GM13976 (cell line): ENCODE results near the gene HSPA12B.
A peak's percentile ranks its signal among the peaks of the same experiment; 100 is the strongest.
"Not testable (repeated sequence)": the region's sequence is repeated elsewhere in the genome, so short reads cannot be mapped to it uniquely, and the experiment has no call there.

ENCODE experiments used
- DNase-seq: peaks from one replicate; pipeline ENCODE4 v3.0.0; 2012; ENCODE audit warnings: low spot score
- in situ Hi-C: fragments of 300-500 bp; cut with MboI; formaldehyde crosslinking; loops from one replicate; pipeline ENCODE4 v1.12.0; 2022; ENCODE audit warnings: low sequenced_read_pairs, mixed read lengths, inconsistent platforms; ENCODE audit not compliant: unreplicated experiment
- TF ChIP-seq, protein P1 (sequence below): IDR thresholded peaks from 2 replicates; pipeline ENCODE4 v1.5.1; 2012; ENCODE audit warnings: borderline replicate concordance, mild to moderate bottlenecking; ENCODE audit not compliant: insufficient read depth; ENCODE audit errors: extremely low read depth, missing control alignments, control extremely low read depth

HSPA12B gene

DNA sequence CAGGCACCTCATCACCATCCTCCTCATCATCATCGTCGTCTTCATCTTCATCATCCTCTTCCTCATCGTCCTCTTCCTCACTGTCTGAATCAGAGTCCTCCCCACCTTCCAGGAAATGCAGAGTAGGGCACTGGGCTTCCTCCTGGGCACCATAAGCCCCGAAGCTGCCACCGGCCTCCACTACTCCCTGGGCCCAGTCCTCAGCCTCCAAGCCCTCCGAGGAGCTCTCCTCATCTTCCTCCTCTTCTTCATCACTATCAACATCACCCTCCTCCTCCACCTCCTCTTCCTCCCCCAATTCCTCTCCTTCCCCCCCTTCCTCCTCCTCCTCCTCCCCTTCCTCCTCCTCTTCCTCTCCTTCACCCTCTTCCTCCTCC is 52.4 kb downstream of the HSPA12B start:
- DNase-seq, result no peak
- in situ Hi-C loops, result no loop called here
- TF ChIP-seq, protein P1, sequence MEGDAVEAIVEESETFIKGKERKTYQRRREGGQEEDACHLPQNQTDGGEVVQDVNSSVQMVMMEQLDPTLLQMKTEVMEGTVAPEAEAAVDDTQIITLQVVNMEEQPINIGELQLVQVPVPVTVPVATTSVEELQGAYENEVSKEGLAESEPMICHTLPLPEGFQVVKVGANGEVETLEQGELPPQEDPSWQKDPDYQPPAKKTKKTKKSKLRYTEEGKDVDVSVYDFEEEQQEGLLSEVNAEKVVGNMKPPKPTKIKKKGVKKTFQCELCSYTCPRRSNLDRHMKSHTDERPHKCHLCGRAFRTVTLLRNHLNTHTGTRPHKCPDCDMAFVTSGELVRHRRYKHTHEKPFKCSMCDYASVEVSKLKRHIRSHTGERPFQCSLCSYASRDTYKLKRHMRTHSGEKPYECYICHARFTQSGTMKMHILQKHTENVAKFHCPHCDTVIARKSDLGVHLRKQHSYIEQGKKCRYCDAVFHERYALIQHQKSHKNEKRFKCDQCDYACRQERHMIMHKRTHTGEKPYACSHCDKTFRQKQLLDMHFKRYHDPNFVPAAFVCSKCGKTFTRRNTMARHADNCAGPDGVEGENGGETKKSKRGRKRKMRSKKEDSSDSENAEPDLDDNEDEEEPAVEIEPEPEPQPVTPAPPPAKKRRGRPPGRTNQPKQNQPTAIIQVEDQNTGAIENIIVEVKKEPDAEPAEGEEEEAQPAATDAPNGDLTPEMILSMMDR, result no peak

DNA sequence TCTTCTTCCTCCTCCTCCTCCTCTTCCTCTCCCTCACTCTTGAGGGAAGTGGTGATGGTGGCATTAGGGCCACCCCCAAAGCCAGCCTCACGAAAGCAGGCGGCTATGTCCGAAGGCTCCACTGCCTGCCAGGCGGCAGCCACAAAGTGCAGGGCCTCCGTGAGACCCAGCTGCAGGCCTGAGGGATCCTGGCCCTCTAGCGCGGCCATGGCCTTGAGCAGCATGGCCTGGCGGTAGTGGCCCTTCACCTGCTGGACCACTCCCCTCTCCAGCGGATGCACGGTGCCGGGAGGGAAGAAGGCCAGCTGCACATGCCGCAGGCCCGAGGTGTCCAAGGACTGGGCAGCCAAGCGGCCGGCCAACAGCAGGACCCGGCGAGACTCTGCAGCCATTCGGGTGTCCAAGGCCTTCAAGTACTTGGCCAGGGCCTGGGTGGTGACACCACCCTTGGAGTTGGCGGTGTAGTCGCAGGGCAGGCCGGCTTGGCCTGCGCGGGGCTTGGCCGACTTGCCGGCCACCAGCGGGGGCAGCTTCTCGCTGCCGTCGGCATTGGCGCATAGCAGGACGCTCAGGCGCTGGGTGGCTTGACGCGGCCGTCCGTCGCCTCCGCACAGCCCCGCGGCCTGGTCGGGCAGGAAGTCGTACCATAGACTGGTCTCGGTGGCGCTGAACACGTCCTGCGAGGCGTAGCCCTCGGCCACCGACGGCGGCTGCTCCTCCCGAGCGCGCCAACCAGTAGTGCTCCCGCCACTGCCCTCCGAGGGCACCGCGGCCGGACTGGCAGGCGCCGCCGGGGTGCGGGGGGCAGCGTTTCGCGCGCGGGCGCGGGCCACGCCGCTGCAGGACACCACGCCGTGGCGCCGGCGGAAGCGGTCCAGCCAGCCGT is 53.0 kb downstream of the HSPA12B start:
- TF ChIP-seq, protein P1, result no peak
- no peak for DNase-seq
- in situ Hi-C loops, result no loop called here

DNA sequence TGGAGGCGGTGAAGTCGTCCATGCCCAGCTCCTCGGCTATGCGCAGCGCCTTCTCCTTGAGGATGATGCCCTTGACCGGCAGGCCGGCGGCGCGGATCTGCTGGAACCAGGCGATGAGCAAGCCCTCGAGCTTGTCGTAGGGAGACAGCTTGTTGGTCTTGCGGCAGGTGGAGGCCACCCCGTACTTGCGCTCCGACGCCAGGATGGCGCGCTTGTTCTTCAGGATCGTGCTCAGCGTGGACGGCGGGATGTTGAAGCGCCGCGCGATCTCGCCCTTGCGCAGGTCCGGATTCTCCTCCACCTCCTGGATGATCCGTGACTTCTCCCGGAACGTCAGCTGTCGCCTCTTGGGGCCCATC is 53.6 kb downstream of the HSPA12B start:
- DNase-seq, result peak; percentile 60
- in situ Hi-C loops, result no loop called here
- TF ChIP-seq, protein P1, result no peak

DNA sequence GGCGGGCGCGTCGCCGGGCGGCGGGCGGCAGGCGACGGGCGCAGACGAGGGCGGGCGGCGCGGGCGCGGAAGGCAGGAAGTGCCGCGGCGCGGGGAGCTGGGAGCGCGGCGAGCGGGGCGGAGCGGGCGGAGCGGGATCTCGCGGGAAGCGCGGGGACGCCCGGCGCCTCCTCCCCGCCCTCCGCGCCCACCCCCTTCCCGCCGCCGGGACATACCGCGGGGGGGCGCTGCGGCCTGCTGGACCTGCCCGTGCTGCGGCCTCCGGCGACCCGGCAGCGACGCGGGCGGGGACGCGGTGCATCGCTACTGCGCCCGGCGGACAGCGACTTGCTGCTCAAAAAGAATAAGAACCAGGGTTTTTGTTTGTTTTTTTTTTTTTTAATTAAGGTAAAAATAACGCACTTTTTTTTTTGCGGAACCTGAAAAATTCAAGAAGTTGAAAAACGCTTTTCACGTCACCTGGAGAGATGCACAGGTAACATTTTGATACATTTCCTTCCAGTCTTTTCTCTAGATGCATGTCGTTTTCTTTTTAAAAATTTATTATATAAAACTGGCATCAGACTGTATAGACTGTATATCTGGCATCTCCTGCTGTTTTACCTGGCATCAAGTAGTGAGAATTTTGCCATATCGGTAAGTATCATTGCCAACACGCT is 54.3 kb downstream of the HSPA12B start, which contains the start of gene CENPB:
TSS of gene CENPB (minus strand) at position 76 of the 659 bp plus-strand sequence. CDS start 257 bp downstream, outside the sequence.
- in situ Hi-C loops, result no loop called here
- TF ChIP-seq, protein P1, result peak; percentile 84
- DNase-seq, result peak; percentile 97

DNA sequence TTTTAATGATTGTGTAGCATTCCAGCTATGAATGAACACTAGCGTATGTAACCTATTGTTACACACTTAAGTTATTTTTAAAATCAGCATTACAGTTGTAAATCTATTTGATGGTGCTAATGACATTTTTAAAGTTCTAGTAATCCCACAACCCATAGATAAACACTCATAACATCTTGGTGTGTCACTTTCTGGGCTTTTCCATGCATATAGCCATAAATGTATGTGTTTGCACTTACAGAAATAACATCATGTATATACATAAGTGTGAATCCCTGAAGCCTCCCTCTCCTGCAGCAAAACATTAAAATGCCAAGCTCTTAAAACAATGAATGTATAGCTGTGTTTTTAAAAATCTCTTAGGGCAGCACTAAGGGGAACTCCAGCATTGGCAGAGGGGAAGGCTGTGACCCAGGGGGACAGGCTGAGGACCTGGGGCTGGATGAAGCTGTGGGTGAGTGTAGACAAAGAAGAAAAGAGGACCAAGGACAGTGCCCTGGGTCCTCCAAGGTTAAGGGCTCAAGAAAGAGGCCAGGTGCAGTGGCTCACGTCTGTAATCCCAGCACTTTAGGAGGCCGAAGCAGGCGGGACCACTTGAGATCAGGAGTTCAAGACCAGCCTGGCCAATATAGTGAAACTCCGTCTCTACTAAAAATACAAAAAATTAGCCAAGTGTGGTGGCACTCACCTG is 55.0 kb downstream of the HSPA12B start:
- TF ChIP-seq, protein P1, result no peak
- no peak for DNase-seq
- in situ Hi-C loops, result no loop called here

DNA sequence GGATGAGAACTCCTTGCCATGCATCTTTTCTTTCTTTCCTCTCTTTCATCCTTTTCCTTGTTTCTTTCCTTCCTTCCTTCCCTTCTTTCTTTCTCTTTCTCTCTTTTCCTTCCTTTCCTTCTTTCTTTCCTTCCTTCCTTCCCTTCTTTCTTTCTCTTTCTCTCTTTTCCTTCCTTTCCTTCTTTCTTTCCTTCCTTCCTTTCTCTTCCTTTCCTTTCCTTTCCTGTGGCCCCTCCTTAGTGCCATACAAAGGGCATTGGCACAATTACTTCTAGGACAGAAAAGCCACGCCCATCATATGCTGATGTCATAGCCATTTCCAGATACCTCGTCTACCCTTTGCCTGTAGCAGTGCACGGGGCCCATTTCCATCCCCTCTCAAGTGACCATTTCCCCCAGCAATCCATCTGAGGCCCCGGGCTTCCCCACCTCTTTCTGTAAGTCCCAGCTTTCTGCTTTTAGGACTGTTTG is 56.2 kb downstream of the HSPA12B start:
- DNase-seq, result no peak
- TF ChIP-seq, protein P1, result no peak
- in situ Hi-C loops, result no loop called here

DNA sequence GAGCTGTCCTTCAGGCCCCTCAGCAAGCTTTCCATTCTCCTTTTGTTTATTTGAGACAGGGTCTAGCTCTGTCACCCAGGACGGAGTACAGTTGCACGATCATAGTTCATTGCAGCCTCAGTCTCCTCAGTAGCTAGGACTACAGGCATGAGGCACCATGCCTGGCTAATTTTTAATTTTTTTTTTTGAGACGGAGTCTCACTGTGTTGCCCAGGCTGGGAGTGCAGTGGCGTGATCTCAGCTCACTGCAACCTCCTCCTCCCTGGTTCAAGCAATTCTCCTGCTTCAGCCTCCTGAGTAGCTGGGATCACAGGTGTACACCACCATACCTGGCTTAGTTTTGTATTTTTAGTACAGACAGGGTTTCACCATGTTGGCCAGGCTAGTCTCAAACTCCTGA is 56.7 kb downstream of the HSPA12B start:
- in situ Hi-C loops, DNase-seq: not testable (repeated sequence)

DNA sequence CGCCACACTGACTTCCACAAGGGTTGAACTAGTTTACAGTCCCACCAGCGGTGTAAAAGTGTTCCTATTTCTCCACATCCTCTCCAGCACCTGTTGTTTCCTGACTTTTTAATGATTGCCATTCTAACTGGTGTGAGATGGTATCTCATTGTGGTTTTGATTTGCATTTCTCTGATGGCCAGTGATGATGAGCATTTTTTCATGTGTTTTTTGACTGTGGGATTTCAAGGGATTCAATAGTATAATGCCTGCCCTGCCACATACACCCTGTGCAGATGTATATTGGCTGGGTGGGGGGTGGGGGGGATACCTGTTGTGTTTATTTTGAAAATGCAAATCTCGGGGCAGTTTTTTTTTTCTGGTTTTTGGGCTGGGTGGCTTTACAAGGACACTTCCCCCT is 61.7 kb downstream of the HSPA12B start:
- DNase-seq, in situ Hi-C loops: not testable (repeated sequence)
